ENCODE data around the gene CEP250. TPM values are rescaled to one million over a fixed set of nuclear protein-coding genes. Genes with fewer than 3 reads are reported as not detected.
"Not testable (repeated sequence)": the region's sequence is repeated elsewhere in the genome, so short reads cannot be mapped to it uniquely, and the experiment has no call there.

Gene CEP250
- polyA plus RNA-seq, 1 donor from 2014 or later, result 22.0 TPM

- Histone ChIP-seq H2AFZ (ENCODE audit: low read depth, low read length) (no peak overlapping the region), H3K9ac (ENCODE audit: low read length) (no peak overlapping the region), H3F3A (ENCODE audit: insufficient read depth, low read length, poor library complexity, severe bottlenecking) (no peaks in the 10 kb centered on the region), H3K4me2 (ENCODE audit: low read length) (no peak overlapping the region), H4K20me1 (ENCODE audit: insufficient read depth) (no peaks in the 10 kb centered on the region), H3K79me2 (replicated peaks; ENCODE audit: insufficient read depth, low read length) (no peaks in the 10 kb centered on the region), H3K27me3 (ENCODE audit: insufficient read depth, low read depth, low read length) (no peaks in the 10 kb centered on the region), H3K27ac (ENCODE audit: low read length) (no peak overlapping the region), H3K4me3 (ENCODE audit: low read length) (no peak overlapping the region), H3K9me3 (ENCODE audit: low read length) (no peaks in the 10 kb centered on the region), H3K9me2 (ENCODE audit: insufficient read depth, low read length) (no peaks in the 10 kb centered on the region), H3K36me3 (ENCODE audit: insufficient read depth, low read length) (no peaks in the 10 kb centered on the region)
- no peak for TF ChIP-seq CTCF (IDR thresholded peaks at IDR 0.05; ENCODE audit: poor library complexity, severe bottlenecking)
- TF ChIP-seq RAD21 (conservative IDR thresholded peaks at IDR 0.05), result no peak
- TF ChIP-seq MXI1 (conservative IDR thresholded peaks at IDR 0.05; ENCODE audit: poor library complexity, severe bottlenecking), result no peak
- TF ChIP-seq SMC3 (conservative IDR thresholded peaks at IDR 0.05; ENCODE audit: poor library complexity), result no peak
Measured at GRCh38 chr20:35552914-35553313, 97.5 kb downstream of the CEP250 start.

- not testable (repeated sequence) for H3K36me3 ChIP-seq (ENCODE audit: insufficient read depth, low read length)
Measured at GRCh38 chr20:35555461-35555860, 100.1 kb downstream of the CEP250 start.

DNA sequence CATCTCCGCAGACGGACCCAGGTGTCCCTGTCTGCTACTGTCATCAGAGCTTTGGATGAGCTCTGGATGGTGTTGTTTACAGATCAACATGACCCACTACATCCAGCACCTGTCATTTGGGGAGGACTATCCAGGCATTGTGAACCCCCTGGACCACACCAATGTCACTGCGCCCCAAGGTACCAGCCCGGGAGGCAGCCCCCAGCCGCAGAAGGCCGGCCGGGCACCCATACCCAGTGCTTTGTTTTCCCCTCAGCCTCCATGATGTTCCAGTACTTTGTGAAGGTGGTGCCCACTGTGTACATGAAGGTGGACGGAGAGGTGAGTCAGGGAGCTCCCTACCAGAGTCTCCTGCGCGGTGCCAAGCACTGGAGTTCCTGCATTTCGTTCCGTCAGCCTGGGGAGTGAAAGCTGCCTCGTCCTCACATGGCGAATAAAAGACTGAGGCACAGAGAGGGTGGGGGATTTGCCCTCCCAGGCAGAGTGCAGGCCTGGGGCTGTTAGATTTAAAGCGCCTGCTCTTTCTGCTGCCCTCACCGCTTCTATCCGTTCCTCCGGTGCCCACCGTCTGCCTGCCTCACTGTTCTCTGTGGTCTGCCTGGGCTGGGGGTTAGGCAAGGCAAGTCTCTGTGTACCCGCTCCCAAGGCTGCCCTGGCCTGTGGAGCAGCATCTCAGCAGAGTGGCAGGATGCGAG lies 100.7 kb downstream of the CEP250 start:
- TF ChIP-seq REST (IDR thresholded peaks at IDR 0.05; ENCODE audit: borderline replicate concordance) (no peak), MXI1 (conservative IDR thresholded peaks at IDR 0.05; ENCODE audit: poor library complexity, severe bottlenecking) (no peak), SMC3 (conservative IDR thresholded peaks at IDR 0.05; ENCODE audit: poor library complexity) (no peak), EZH2 (IDR thresholded peaks at IDR 0.05; ENCODE audit: borderline replicate concordance, insufficient read depth, low read length, poor library complexity, severe bottlenecking) (no peak), EP300 (conservative IDR thresholded peaks at IDR 0.05; ENCODE audit: poor library complexity, severe bottlenecking) (no peak)
- H4K20me1 ChIP-seq (ENCODE audit: insufficient read depth), result no peaks in the 10 kb centered on the region
- H3K9ac ChIP-seq (ENCODE audit: low read length), result no peak overlapping the region
- H3K79me2 ChIP-seq (replicated peaks; ENCODE audit: insufficient read depth, low read length), result no peaks in the 10 kb centered on the region
- H3K9me2 ChIP-seq (ENCODE audit: insufficient read depth, low read length), result no peaks in the 10 kb centered on the region
- H3F3A ChIP-seq (ENCODE audit: insufficient read depth, low read length, poor library complexity, severe bottlenecking), result no peaks in the 10 kb centered on the region
- no peak overlapping the region for H3K4me2 ChIP-seq (ENCODE audit: low read length)
- no peak overlapping the region for H2AFZ ChIP-seq (ENCODE audit: low read depth, low read length)
- no peaks in the 10 kb centered on the region for H3K9me3 ChIP-seq (ENCODE audit: low read length)
- H3K36me3 ChIP-seq (ENCODE audit: insufficient read depth, low read length), result no peaks in the 10 kb centered on the region
- no peaks in the 10 kb centered on the region for H3K27me3 ChIP-seq (ENCODE audit: insufficient read depth, low read depth, low read length)
- H3K27ac ChIP-seq (ENCODE audit: low read length), result no peak overlapping the region
- no peak overlapping the region for H3K4me3 ChIP-seq (ENCODE audit: low read length)

More at GRCh38 chr20:35555461-35555860, 100.1 kb downstream of the CEP250 start:
- not testable (repeated sequence) for H3K27ac ChIP-seq (ENCODE audit: low read length); H3K4me3 ChIP-seq (ENCODE audit: low read length); H3K9me3 ChIP-seq (ENCODE audit: low read length); H3K4me2 ChIP-seq (ENCODE audit: low read length); H2AFZ ChIP-seq (ENCODE audit: low read depth, low read length); H3K27me3 ChIP-seq (ENCODE audit: insufficient read depth, low read depth, low read length); H3K9ac ChIP-seq (ENCODE audit: low read length); H3K79me2 ChIP-seq (replicated peaks; ENCODE audit: insufficient read depth, low read length); H3K9me2 ChIP-seq (ENCODE audit: insufficient read depth, low read length); H4K20me1 ChIP-seq (ENCODE audit: insufficient read depth); H3F3A ChIP-seq (ENCODE audit: insufficient read depth, low read length, poor library complexity, severe bottlenecking)

Data from neural cell (in vitro differentiated cells).